PC-3 (cell line): Measurements from ENCODE around the gene A4GNT.

ENCODE experiments used
- CTCF ChIP-seq: fragments of 300-600 bp; sonication (generic); conservative IDR thresholded peaks from 2 replicates; pipeline ENCODE4 v1.5.1; 2017; ENCODE audit warnings: antibody characterized with exemption, low read depth, mild to moderate bottlenecking, low read length
- EZH2 ChIP-seq: fragments of 300-600 bp; sonication (generic); IDR thresholded peaks from one replicate; pipeline ENCODE4 v1.6.1; 2017; ENCODE audit warnings: antibody characterized with exemption, mild to moderate bottlenecking, low read length; ENCODE audit not compliant: unreplicated experiment
- EZH2phosphoT487 ChIP-seq: fragments of 300-600 bp; sonication (generic); IDR thresholded peaks from 2 replicates; pipeline ENCODE4 v1.6.1; 2018; ENCODE audit warnings: mild to moderate bottlenecking, antibody characterized with exemption, low read length, borderline replicate concordance

DNA sequence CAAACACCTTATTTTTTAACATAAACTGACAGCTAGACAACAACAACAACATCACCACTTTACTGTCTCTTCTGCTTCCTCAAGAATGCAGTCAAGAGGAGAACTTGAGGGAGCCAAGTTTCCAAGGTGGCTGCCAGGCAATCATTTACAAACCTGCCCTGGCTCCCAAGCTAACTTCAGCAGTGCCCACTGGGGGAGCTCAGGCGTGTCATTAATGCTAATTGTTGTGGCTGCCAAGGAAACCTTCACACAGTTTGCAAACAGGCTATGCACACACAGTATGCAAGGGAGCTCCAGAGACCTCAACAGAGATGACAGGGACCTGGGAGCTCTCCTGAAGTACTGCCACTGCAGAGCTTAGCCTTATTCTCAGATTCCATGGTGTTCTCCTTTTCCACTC, 18.9 kb downstream of the A4GNT start:
- TF ChIP-seq CTCF = no peak
- no peak for TF ChIP-seq EZH2phosphoT487
- TF ChIP-seq EZH2 = no peak
